SU-DHL-6 (cell line): ENCODE results near the gene PLD5.

Experiments used
- EZH2phosphoT487 ChIP-seq: fragments of 200-600 bp; sonication (generic), shearing (Covaris generic); conservative IDR thresholded peaks from 2 replicates; pipeline ENCODE4 v1.6.1; 2018; ENCODE audit warnings: mild to moderate bottlenecking, antibody characterized with exemption, low read length, moderate library complexity, mixed read lengths
- TF ChIP-seq, protein P1 (sequence below): fragments of 200-600 bp; sonication (generic); IDR thresholded peaks from one replicate; pipeline ENCODE4 v1.5.1; 2017; ENCODE audit warnings: antibody characterized with exemption, mild to moderate bottlenecking, low read length, moderate library complexity; ENCODE audit not compliant: insufficient read depth, poor library complexity, severe bottlenecking

DNA sequence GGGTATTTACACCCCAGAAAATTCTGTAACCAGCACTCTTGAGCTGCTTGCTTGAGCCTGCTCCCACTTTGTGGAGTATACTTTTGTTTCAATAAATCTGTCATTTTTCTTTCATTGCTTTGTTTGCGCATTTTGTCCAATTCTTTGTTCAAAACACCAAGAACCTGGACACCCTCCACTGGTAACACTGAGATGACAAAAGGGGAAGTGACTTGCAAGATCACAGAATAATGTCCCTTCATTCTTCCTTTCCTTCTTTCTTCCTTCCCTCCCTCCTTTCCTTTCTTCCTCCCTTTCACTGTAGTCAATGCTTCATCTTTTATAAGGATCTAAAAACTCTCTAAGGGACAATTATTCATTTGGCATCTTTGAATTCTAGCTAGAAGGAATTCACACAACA, 391.1 kb downstream of the PLD5 start:
- TF ChIP-seq, protein P1, sequence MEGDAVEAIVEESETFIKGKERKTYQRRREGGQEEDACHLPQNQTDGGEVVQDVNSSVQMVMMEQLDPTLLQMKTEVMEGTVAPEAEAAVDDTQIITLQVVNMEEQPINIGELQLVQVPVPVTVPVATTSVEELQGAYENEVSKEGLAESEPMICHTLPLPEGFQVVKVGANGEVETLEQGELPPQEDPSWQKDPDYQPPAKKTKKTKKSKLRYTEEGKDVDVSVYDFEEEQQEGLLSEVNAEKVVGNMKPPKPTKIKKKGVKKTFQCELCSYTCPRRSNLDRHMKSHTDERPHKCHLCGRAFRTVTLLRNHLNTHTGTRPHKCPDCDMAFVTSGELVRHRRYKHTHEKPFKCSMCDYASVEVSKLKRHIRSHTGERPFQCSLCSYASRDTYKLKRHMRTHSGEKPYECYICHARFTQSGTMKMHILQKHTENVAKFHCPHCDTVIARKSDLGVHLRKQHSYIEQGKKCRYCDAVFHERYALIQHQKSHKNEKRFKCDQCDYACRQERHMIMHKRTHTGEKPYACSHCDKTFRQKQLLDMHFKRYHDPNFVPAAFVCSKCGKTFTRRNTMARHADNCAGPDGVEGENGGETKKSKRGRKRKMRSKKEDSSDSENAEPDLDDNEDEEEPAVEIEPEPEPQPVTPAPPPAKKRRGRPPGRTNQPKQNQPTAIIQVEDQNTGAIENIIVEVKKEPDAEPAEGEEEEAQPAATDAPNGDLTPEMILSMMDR: no peak
- no peak for TF ChIP-seq EZH2phosphoT487
